ENCODE results near the gene OPTC.

The OPTC gene

DNA sequence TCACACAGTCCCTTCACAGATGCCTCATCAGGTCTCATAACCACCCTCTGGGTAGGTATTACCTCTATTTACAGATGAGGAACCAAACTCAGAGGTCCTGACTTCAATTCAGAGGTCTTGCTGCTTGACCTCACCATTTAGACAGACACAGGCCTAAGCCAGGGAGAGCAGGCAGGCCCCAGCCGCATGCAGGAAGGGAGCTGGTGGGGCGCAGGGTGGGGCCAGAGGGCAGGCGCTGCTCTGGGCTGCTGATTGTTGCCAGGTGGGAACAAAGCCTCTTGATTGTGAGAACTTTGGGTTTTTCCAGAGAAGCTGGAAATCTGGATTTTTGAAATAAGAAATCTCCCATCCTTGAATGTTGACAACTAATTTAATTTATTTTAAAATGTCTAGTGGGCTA is 38.2 kb upstream of the OPTC start:
- Histone ChIP-seq H3K4me2 (ENCODE audit: low read length) (no peak overlapping the region), H3K9me3 (replicated peaks; ENCODE audit: low read length) (no peaks in the 10 kb centered on the region), H3K27me3 (ENCODE audit: control insufficient read depth, insufficient read depth, low read length) (peaks cover 51% of the 10 kb centered on the region), H3K4me1 (ENCODE audit: control insufficient read depth, insufficient read depth, low read length) (no peaks in the 10 kb centered on the region), H3K36me3 (ENCODE audit: insufficient read depth, low read length) (no peaks in the 10 kb centered on the region), H3K9ac (ENCODE audit: low read depth, low read length) (no peak overlapping the region), H3K4me3 (ENCODE audit: low read length) (no peak overlapping the region)

DNA sequence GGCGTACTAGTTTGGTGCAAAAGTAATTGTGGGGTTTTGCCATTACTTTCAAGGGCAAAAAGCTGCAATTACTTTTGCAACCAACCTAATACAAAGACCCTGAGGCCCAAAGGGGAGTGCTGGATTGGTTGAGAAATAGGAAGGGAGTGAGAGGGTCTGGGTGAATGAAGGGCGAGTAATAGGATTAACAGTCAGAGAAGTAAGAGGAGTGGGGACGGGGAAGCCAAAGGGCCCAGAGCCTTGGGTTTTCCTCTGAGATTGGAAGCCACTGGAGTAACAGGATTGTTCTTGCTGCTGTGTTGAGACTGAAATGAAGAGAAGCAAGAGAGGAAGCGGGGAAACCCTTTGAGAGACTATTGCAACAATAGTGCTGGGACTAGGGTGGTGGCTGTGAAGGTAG is 37.4 kb upstream of the OPTC start:
- peaks cover 48% of the 10 kb centered on the region for H3K27me3 ChIP-seq (ENCODE audit: control insufficient read depth, insufficient read depth, low read length)
- no peaks in the 10 kb centered on the region for H3K9me3 ChIP-seq (replicated peaks; ENCODE audit: low read length)
- H3K4me2 ChIP-seq (ENCODE audit: low read length), result no peak overlapping the region
- H3K4me1 ChIP-seq (ENCODE audit: control insufficient read depth, insufficient read depth, low read length), result no peaks in the 10 kb centered on the region
- no peak overlapping the region for H3K9ac ChIP-seq (ENCODE audit: low read depth, low read length)
- H3K4me3 ChIP-seq (ENCODE audit: low read length), result no peak overlapping the region
- no peaks in the 10 kb centered on the region for H3K36me3 ChIP-seq (ENCODE audit: insufficient read depth, low read length)

DNA sequence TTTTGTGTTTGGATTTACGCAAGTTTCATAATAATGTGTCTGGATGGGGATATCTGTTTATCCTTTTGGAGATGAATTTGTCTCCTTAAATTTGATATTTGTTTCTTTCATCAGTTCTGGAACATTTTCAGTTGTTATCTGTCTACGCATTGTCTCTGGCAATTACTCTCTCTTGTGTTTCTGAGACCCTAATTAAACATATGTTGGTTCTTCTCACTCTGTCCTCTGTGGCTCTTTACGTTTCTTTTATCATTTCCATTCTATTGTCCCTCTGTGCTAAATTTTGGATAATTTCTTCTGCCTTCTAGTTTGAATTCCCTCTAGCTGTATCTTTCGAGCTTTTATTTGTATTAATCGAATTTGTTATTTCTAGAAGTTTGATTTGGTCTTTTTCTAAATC is 35.9 kb upstream of the OPTC start:
- H3K4me3 ChIP-seq (ENCODE audit: low read length), result no peak overlapping the region
- no peak overlapping the region for H3K4me2 ChIP-seq (ENCODE audit: low read length)
- no peaks in the 10 kb centered on the region for H3K36me3 ChIP-seq (ENCODE audit: insufficient read depth, low read length)
- peaks cover 1% of the 10 kb centered on the region for H3K4me1 ChIP-seq (ENCODE audit: control insufficient read depth, insufficient read depth, low read length)
- H3K9ac ChIP-seq (ENCODE audit: low read depth, low read length), result no peak overlapping the region
- H3K27me3 ChIP-seq (ENCODE audit: control insufficient read depth, insufficient read depth, low read length), result peaks cover 33% of the 10 kb centered on the region
- H3K9me3 ChIP-seq (replicated peaks; ENCODE audit: low read length), result no peaks in the 10 kb centered on the region

DNA sequence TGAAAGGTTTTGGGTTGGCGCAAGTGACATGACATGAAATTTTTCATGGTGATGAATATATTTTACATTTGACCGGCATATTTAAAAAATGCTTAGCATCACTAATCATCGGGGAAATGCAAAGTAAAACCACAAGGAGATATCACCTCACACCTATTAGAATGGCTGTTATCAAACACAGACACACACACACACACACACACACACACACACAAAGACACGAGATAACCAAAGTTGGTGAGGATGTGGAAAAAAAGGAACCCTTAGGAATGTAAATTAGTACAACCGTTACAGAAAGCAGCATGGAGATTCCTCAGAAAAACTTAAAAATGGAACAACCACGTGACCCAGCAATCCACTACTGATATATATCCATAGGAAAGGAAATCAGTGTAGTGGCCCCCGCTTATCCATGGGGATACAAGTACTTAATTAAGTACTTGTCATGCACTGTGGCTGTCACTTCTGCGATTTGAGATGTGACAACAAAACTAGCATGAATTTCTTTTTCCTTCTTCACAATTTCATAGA is 34.2 kb upstream of the OPTC start:
- no peaks in the 10 kb centered on the region for H3K9me3 ChIP-seq (replicated peaks; ENCODE audit: low read length)
- H3K36me3 ChIP-seq (ENCODE audit: insufficient read depth, low read length), result no peaks in the 10 kb centered on the region
- peaks cover 10% of the 10 kb centered on the region for H3K4me1 ChIP-seq (ENCODE audit: control insufficient read depth, insufficient read depth, low read length)
- no peak overlapping the region for H3K9ac ChIP-seq (ENCODE audit: low read depth, low read length)
- no peak overlapping the region for H3K4me3 ChIP-seq (ENCODE audit: low read length)
- H3K4me2 ChIP-seq (ENCODE audit: low read length), result no peak overlapping the region
- peaks cover 26% of the 10 kb centered on the region for H3K27me3 ChIP-seq (ENCODE audit: control insufficient read depth, insufficient read depth, low read length)

DNA sequence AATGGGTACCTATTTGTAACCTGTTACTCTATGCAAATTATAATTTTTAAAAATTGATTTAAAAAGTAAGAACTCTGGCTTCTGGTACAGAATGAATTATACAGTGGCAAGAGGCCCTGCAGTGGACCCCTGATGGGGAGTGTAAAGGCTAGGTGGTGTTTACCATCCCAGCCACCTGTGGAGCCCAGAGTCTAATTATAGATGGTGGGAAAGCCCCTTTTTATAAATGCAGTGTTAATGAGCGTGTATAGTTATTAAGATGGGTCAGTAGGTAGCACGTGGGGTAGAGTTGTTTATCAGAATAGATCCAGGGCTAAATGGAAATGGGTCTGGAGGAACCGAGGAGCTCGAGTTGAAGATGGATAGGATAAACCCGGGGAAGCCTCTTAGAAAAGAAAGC is 32.2 kb upstream of the OPTC start:
- no peaks in the 10 kb centered on the region for H3K36me3 ChIP-seq (ENCODE audit: insufficient read depth, low read length)
- H3K4me2 ChIP-seq (ENCODE audit: low read length), result no peak overlapping the region
- H3K4me1 ChIP-seq (ENCODE audit: control insufficient read depth, insufficient read depth, low read length), result peaks cover 15% of the 10 kb centered on the region
- H3K9ac ChIP-seq (ENCODE audit: low read depth, low read length), result no peak overlapping the region
- H3K27me3 ChIP-seq (ENCODE audit: control insufficient read depth, insufficient read depth, low read length), result peaks cover 26% of the 10 kb centered on the region
- no peak overlapping the region for H3K4me3 ChIP-seq (ENCODE audit: low read length)
- H3K9me3 ChIP-seq (replicated peaks; ENCODE audit: low read length), result no peaks in the 10 kb centered on the region

DNA sequence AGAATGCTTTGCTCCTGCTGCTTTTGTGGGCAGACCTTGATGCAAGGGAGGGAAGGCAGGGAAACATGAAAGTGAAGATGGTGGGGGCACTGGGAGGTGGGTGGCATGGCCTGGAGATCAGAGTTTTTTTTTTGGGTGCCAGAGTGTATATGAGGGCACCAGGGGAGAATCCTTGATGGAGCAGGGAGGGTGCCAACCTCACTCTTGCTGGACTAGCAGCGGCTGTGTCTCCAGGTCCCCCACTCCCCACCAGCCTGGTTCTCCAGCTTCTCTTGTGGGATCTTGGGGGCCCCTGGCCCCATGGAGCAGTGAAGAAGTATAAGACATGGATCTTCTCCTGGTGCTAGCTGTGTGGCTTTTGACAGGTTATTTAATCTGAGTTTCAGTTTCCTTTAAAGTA is 31.8 kb upstream of the OPTC start:
- H3K9me3 ChIP-seq (replicated peaks; ENCODE audit: low read length), result no peaks in the 10 kb centered on the region
- H3K27me3 ChIP-seq (ENCODE audit: control insufficient read depth, insufficient read depth, low read length), result peaks cover 21% of the 10 kb centered on the region
- H3K36me3 ChIP-seq (ENCODE audit: insufficient read depth, low read length), result no peaks in the 10 kb centered on the region
- no peak overlapping the region for H3K9ac ChIP-seq (ENCODE audit: low read depth, low read length)
- H3K4me1 ChIP-seq (ENCODE audit: control insufficient read depth, insufficient read depth, low read length), result peaks cover 15% of the 10 kb centered on the region
- no peak overlapping the region for H3K4me2 ChIP-seq (ENCODE audit: low read length)
- no peak overlapping the region for H3K4me3 ChIP-seq (ENCODE audit: low read length)

DNA sequence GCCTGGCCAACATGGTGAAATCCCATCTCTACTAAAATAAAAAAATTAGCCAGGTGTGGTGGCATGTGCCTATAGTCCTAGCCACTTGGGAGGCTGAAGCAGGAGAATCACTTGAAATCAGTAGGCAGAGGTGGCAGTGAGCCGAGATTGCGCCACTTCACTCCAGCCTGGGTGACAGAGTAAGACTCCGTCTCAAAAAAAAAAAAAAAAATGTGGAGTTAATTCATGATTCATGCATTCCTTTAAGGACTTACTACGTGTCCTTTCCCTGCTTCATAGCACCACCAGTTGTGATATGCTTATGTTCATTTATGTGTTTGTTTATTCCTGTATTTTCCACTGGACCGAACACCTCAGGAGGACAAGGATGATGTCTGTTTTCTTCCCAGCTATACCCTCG is 31.1 kb upstream of the OPTC start:
- peaks cover 15% of the 10 kb centered on the region for H3K4me1 ChIP-seq (ENCODE audit: control insufficient read depth, insufficient read depth, low read length)
- H3K27me3 ChIP-seq (ENCODE audit: control insufficient read depth, insufficient read depth, low read length), result peaks cover 19% of the 10 kb centered on the region
- no peak overlapping the region for H3K9ac ChIP-seq (ENCODE audit: low read depth, low read length)
- no peak overlapping the region for H3K4me3 ChIP-seq (ENCODE audit: low read length)
- H3K4me2 ChIP-seq (ENCODE audit: low read length), result no peak overlapping the region
- H3K9me3 ChIP-seq (replicated peaks; ENCODE audit: low read length), result no peaks in the 10 kb centered on the region
- no peaks in the 10 kb centered on the region for H3K36me3 ChIP-seq (ENCODE audit: insufficient read depth, low read length)

DNA sequence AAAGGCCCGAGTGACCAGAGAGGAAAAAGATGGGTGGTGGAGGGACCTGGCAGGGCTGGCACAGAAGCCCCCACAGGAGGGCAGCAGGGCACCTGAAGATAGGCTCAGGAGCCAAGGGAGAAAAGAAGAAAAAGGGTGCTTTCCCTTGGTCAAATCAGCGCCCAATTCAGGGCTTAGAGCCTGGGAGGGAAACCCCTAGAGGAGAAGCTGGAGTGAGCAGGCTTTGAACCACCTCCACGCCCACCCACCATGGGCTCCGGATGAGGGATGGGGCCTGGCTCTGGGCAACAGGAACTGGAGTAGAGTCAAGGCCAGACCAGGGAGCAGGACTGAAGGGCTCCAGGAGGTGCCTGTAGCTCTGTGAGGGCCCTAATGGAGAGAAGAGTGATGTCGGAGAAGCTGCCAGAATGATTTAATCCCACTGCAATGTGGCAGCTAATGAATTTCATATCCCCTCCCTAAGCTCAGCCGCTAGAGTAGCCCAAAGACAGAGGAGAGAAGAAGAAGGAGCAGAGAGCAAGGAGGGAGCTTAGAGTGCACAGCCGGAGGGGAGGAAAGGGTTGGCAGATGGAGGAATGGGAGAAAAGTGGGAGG is 30.4 kb upstream of the OPTC start:
- Histone ChIP-seq H3K36me3 (ENCODE audit: insufficient read depth, low read length) (no peaks in the 10 kb centered on the region), H3K4me1 (ENCODE audit: control insufficient read depth, insufficient read depth, low read length) (peaks cover 15% of the 10 kb centered on the region), H3K4me3 (ENCODE audit: low read length) (no peak overlapping the region), H3K9ac (ENCODE audit: low read depth, low read length) (no peak overlapping the region), H3K27me3 (ENCODE audit: control insufficient read depth, insufficient read depth, low read length) (peaks cover 15% of the 10 kb centered on the region), H3K4me2 (ENCODE audit: low read length) (no peak overlapping the region), H3K9me3 (replicated peaks; ENCODE audit: low read length) (no peaks in the 10 kb centered on the region)

DNA sequence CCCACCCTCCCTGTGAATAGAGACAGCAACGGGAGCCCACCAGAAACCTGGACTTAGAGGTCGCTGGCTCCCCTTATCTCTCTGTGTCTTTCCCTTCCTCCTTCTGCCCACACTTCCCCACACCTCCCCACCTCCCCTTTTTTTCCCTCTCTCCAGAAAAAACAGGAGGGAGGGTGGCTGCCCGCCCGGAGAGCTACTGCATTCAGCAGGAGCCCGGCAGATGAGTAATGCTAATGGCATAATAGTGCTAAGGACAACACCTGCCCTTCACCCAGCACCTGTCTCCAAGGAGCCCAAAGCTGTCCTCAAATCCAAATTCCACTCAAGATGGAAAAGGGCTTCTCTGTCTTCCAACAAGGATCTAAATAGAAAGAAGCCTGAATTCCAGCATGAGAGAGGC is 29.7 kb upstream of the OPTC start:
- Histone ChIP-seq H3K4me2 (ENCODE audit: low read length) (no peak overlapping the region), H3K4me3 (ENCODE audit: low read length) (no peak overlapping the region), H3K9me3 (replicated peaks; ENCODE audit: low read length) (no peaks in the 10 kb centered on the region), H3K27me3 (ENCODE audit: control insufficient read depth, insufficient read depth, low read length) (peaks cover 13% of the 10 kb centered on the region), H3K4me1 (ENCODE audit: control insufficient read depth, insufficient read depth, low read length) (peaks cover 15% of the 10 kb centered on the region), H3K36me3 (ENCODE audit: insufficient read depth, low read length) (no peaks in the 10 kb centered on the region), H3K9ac (ENCODE audit: low read depth, low read length) (no peak overlapping the region)

DNA sequence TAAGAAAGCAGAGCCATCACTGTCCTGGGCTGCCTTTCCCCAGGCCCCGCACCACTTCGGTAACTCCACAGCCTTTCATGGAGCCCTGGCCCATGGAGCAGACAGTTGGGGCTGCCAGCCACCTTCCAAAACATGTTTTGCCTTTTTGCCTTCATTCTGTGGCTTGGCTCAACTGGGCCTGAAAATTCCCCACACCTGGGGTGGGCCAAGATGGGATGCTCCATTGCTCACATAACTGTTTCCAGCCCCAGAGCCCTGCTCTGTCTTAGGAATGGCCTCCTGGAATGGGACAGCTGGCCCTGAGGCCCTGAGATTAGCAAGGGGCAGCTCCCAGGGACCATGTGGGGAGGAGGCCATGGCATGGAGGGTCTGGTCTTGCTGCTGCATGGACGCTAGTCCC is 29.2 kb upstream of the OPTC start:
- H3K4me3 ChIP-seq (ENCODE audit: low read length), result no peak overlapping the region
- peaks cover 10% of the 10 kb centered on the region for H3K27me3 ChIP-seq (ENCODE audit: control insufficient read depth, insufficient read depth, low read length)
- no peaks in the 10 kb centered on the region for H3K9me3 ChIP-seq (replicated peaks; ENCODE audit: low read length)
- no peaks in the 10 kb centered on the region for H3K36me3 ChIP-seq (ENCODE audit: insufficient read depth, low read length)
- H3K4me2 ChIP-seq (ENCODE audit: low read length), result no peak overlapping the region
- peaks cover 15% of the 10 kb centered on the region for H3K4me1 ChIP-seq (ENCODE audit: control insufficient read depth, insufficient read depth, low read length)
- H3K9ac ChIP-seq (ENCODE audit: low read depth, low read length), result no peak overlapping the region

DNA sequence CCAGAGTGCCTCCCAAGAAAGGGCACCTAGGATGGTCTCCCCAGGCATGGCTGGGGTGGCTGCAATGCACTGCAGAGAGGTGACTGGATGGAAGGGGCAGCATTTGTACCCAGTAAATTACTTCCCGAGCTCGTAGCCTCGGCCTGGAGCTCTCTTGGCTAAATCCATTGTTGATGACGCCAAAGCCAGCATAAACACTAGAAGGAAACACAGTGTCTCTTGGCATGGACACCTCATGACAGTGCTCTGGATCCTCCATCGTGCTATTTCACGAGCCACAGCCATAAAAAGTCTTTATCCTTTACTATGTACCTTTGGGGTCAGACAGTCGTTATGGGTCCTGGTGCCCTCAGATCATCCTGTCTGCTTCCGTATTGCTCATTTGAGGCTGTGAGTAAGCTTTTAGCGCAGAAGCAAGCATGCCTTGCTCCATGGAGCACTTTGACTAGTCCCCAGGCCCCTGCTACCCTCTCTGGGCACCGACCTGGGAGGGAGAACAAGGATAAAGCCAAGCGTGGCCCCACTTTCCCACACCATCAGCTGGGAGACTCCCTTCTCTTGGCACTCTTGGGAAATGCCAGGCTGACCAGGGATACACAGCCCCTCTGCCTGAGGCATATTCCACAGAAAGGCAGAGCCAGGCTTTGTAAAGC is 28.7 kb upstream of the OPTC start:
- Histone ChIP-seq H3K36me3 (ENCODE audit: insufficient read depth, low read length) (no peaks in the 10 kb centered on the region), H3K4me1 (ENCODE audit: control insufficient read depth, insufficient read depth, low read length) (peaks cover 15% of the 10 kb centered on the region), H3K4me3 (ENCODE audit: low read length) (no peak overlapping the region), H3K9ac (ENCODE audit: low read depth, low read length) (no peak overlapping the region), H3K27me3 (ENCODE audit: control insufficient read depth, insufficient read depth, low read length) (peaks cover 9% of the 10 kb centered on the region), H3K9me3 (replicated peaks; ENCODE audit: low read length) (no peaks in the 10 kb centered on the region), H3K4me2 (ENCODE audit: low read length) (no peak overlapping the region)

DNA sequence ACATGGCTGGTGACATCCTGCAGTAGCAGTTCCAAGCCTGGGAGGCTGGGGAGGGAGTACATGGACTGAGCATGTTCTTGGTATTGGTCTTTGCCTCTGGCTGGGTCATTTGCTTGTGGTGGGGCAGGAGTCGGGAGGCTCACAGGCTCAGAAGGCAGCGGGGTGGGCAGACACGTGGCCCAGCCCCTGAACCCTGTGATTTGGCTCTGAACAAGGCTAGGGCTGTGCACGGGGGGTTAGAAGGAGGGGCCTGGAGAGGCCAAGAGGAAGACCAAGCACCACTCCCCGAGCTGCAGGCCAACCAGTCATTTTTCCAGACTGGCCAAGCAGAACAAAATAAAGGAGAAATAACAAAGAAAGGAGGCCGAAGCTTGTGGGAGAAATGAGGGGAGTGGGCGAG is 28.0 kb upstream of the OPTC start:
- no peak overlapping the region for H3K9ac ChIP-seq (ENCODE audit: low read depth, low read length)
- H3K4me3 ChIP-seq (ENCODE audit: low read length), result no peak overlapping the region
- no peaks in the 10 kb centered on the region for H3K9me3 ChIP-seq (replicated peaks; ENCODE audit: low read length)
- H3K4me2 ChIP-seq (ENCODE audit: low read length), result no peak overlapping the region
- peaks cover 9% of the 10 kb centered on the region for H3K27me3 ChIP-seq (ENCODE audit: control insufficient read depth, insufficient read depth, low read length)
- H3K36me3 ChIP-seq (ENCODE audit: insufficient read depth, low read length), result no peaks in the 10 kb centered on the region
- H3K4me1 ChIP-seq (ENCODE audit: control insufficient read depth, insufficient read depth, low read length), result peaks cover 15% of the 10 kb centered on the region
